Retinal pigment epithelial cell (primary cell): Measurements from ENCODE around the gene ADSS2.

Source experiments
- DNase-seq: peaks from one replicate; pipeline ENCODE4 v3.0.0-alpha.2; 2010; ENCODE audit warnings: low read depth
- H3K4me3 ChIP-seq: 2 replicates; pipeline ENCODE4 v1.5.1; 2011; ENCODE audit warnings: mild to moderate bottlenecking, low read length, control low read depth, moderate library complexity
- CTCF ChIP-seq: conservative IDR thresholded peaks from 2 replicates; pipeline ENCODE4 v1.5.1; 2011; ENCODE audit warnings: low read depth, low read length, control low read depth, inconsistent platforms

ADSS2 gene

DNA sequence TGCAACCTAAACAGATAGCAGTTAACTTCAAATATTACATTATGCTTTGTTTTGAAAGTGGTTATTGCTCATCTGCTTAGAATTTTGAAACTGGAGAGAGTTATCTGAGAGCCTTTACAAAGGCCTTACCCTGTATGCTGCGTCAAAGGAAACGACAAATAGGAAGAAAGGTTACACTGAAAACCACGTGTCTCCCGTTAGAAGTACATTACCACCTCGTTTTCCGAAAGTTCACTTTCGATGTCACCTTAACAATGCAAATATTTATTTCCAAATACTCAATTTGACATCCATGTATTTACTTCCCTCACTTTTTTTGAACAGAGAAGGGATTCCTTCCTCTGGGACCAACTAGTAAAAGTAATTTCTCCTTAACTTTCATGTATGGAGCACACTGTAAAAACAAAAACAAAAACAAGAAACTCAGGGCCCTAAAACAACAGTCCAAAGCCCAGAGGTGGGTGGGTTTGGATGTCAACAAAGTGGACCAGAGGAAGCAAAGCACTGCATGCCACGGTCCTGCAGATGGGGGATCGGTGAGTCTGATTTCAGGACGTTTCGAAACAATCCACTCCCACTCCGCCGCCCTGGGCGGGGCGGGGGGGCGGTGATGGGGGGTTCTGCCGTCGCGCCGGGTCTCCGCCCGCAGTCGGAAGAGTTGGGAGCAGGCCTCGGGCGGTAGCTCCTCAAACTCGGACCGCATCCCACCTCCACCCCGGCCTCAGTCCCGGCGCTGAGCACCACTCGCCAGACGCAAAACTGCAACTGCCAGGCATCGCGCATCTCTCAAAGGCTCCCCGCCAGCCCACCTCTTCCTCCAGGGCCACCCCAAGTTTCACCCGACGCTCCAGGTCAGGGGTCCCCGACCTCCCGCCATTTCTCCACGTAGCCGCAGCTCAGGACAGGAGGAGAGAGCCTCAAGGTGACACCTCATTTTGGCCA, 841 bp downstream of the ADSS2 start:
- DNase-seq = no peak
- peak overlapping the region; percentile 87 for H3K4me3 ChIP-seq
- no peak for TF ChIP-seq CTCF

- H3K4me3 ChIP-seq = peak overlapping the region; percentile 87
- no peak for TF ChIP-seq CTCF
- no peak for DNase-seq
These were observed 1.7 kb downstream of the ADSS2 start for GRCh38 chr1:244449936-244450508.

DNA sequence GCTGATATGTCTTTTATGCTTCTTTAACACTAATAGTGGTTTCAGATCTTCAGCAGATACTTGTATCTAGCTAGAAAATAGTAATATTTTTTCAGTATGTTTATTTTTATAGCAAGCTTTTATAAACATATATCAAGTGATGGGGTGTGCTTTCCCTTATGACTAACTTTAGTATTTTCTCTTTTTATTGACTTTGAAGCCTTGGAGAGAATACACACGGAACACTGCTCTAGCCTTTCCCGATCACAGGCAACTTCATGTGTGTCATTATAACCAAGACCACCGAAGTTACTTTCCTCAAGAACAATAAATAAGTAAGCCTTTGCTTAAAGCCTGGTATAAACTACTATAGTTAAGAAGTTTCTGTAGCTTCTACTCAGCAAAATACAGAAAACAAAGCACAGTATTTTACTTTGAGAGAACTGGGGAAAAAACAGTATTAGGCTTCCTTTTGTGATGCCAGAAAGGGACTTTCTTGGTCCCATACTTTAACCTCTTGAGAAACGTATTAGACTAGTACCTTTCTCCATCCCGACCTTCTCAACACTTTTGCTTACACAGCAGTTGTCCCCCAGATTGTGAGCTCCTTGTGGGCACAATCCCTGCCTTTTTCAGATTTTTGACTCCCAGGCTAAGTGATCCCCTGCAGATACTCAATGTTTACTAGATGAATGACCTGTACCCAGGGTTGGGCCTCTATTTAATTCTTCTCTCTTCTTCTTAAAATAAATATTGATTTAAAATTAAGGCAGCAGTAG, 3.3 kb downstream of the ADSS2 start:
- DNase-seq = no peak
- H3K4me3 ChIP-seq = no peak overlapping the region
- no peak for TF ChIP-seq CTCF

DNA sequence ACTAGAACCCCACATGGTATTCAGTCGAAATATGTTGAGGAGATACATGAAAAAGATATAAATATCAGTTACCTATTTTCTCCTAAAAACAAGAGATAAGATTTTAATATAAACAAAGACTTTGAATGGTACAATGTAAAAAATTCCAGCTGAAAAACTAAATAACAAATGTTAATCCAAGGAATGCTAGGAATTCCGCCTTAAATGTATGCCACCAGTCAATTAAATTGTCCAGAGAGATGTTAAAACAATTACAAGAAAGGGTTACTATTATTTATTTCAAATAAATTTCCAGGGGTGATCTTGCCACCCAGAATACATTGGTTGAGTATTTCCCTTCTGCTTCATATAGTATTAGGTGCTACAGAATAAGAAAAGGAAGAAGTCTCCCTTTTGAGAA, 4.2 kb downstream of the ADSS2 start:
- TF ChIP-seq CTCF = no peak
- DNase-seq = no peak
- no peak overlapping the region for H3K4me3 ChIP-seq

DNA sequence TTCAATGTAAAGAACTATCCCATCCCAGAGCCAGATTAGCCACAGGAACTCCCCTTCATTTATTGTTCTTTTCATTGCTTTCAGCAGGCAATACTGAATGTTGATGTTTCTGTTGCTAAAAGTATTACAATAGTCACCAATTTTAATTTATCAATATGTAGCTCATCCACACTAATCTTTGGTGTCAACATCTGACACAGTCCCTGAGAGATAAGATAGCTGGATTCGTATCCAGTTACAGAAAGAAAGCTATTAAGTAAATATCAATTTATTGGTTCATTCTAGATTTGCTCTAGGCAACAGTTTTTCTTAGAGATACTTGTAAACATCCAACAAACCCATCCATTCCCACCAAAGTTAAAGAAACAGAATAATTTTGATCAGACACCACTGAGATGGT, 4.7 kb downstream of the ADSS2 start:
- no peak for DNase-seq
- no peak overlapping the region for H3K4me3 ChIP-seq
- no peak for TF ChIP-seq CTCF

DNA sequence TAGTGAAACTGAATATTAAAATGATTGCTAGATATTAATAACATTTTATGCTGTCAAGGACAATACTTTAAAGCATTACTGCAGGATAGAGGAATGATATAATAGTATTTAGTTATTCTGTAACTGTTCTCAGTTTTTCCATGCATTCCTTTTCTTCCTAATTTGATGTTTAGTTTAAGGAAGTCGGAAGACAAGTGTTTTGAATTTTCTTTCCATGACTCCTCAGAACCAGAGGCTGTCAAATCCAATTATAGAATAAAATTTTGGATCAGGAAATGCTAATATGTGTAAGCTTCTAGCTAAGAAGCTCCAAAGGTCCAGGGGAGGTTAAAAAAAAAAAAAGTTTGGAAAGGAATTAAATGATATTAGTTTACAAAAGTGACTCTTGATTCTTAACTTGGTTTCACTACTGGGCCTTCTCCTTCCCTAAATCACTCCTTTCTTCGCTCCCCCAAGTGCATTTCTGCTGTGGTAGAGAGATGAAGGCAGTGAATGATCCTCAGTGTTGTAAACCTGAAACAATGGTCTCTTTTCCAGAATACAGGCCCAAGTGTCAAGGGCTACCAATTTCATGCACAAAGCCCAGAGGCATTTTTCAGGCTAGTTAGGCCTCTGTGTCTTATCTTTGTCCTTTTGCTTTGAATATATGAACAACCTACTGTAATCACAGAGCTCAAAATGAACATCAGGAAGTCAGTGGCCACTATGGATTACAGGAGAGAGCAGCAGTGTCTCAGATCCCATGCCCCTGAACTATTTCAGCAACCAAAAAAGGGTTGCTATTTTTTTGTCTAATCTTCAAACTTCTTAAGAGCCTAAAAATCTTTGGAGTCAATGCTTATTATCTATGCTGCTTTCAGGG, 6.2 kb downstream of the ADSS2 start:
- no peak for TF ChIP-seq CTCF
- no peak for DNase-seq
- H3K4me3 ChIP-seq = no peak overlapping the region
